HG03103 (cell line): ENCODE results near the gene TST.
A peak's percentile ranks its signal among the peaks of the same experiment; 100 is the strongest.

Experiments used
- ATAC-seq: cut with Tn5 transposase; IDR thresholded peaks from one replicate; pipeline ENCODE4 v1.9.1; 2021; ENCODE audit warnings: low read depth; ENCODE audit not compliant: unreplicated experiment

Gene TST

GRCh38 chr22:37019309-37020191, at the start of gene TST, which contains the start of gene MPST:
TST (minus strand) TSS chr22:37019447; CDS start chr22:37018732, 715 bp downstream.
MPST (plus strand) TSS chr22:37019742; CDS start chr22:37019837, 95 bp downstream.
- ATAC-seq: peak; percentile 66

DNA sequence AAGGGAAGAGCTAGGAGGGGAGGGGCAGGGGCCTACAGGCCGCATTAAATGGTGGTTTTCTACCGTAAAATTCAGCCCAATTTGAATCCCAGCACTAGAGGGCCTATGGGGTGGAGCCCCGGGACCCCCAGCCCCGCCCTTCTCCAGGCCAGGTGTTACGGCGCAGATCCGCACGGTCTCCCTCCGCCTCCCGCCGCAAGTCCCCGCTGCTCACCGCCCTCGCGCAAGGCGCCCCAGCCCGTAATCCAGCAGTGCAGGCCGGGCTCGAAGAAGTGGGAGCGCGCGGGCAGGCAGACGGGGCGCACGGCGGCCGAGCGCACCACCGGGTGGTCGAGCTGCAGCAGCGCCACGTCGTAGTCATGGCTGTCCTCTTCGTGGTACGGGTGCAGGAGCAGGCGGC, 49.6 kb upstream of the TST start:
- ATAC-seq: no peak

DNA sequence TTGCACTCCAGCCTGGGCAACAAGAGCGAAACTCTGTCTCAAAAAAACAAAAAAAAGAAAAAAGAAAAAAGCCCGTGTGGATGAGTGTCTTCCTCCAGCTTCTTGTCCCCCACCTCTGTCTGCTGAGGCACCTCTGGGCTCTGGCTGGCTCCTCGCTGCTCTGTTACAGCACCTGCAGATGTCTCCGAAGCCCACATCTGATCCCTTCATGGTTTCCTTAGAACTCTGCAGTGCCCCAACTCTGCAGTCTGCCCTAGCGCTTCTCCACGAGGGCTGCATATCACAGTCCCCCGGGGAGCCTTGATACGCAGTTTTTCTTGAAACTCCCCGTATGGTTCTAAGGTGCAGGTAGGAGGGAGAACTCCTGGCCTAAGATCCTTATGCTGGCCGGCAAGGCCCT, 48.2 kb upstream of the TST start:
- no peak for ATAC-seq

DNA sequence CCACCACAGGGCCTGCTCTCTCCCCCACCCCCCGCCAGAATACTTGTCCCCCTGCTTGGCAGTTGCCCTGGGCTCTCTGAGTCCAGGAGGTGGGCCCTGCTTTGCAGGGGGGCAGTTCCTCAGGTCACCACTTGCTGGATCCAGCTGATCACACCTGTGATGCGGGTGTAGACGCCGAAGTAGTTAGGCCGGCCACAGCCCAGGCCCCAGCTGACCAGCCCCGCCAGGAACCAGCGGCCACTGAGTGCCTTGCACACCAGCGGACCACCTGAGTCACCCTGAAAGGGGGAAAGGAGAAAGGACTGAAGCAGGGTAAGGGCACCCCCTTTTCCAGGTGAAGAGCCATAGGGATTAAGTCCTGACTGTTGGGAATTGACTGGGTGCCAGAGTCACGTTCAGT, 46.7 kb upstream of the TST start:
- no peak for ATAC-seq

GRCh38 chr22:37065180-37065579, 45.9 kb upstream of the TST start:
- no peak for ATAC-seq

GRCh38 chr22:37064553-37064952, 45.3 kb upstream of the TST start:
- ATAC-seq: no peak

- ATAC-seq: no peak
These were observed 44.5 kb upstream of the TST start for GRCh38 chr22:37063431-37064420.

- no peak for ATAC-seq
These were observed 43.6 kb upstream of the TST start for GRCh38 chr22:37062702-37063381.

GRCh38 chr22:37062376-37062675, 43.1 kb upstream of the TST start:
- ATAC-seq: no peak

GRCh38 chr22:37061611-37062375, 42.5 kb upstream of the TST start:
- no peak for ATAC-seq

GRCh38 chr22:37060801-37061610, 41.8 kb upstream of the TST start:
- ATAC-seq: no peak

- ATAC-seq: no peak
These were observed 40.7 kb upstream of the TST start for GRCh38 chr22:37059876-37060449.

DNA sequence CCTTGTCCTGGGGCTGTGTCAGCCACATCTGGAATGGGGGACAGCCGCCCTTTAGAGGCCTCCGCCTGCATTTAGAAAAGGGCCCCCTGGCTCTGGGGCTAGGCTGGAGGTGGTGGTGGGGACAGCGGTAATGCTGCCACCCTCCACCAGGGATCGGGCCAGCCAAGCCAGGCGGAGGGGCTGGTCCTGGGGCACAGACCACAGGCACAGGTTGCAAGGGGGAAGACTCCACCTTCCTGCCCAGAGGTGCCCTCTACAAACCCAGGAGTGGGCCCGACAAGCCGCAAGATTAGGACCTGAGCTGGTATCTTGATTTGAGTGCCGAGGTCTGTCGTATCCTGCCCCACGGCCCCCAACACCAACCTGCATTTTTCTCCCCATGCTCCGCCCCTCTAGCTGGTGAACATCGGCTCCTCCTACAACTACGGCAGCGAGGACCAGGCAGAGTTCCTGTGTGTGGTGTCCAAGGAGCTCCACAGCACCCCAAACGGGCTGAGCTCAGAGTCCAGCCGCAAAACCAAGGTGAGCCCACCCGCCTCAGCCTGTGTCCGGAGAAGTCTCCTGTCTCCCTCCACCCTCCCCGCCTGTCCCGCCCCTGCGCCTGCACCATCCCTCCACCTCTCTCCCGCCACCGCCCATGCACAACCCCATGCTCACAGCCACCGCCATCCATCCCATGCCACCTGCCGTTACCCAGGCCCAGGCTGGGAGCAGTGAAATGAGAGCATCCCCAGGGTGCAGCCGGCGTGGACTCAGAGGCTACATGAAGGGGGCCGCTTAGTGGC, 39.9 kb upstream of the TST start:
- ATAC-seq: no peak

DNA sequence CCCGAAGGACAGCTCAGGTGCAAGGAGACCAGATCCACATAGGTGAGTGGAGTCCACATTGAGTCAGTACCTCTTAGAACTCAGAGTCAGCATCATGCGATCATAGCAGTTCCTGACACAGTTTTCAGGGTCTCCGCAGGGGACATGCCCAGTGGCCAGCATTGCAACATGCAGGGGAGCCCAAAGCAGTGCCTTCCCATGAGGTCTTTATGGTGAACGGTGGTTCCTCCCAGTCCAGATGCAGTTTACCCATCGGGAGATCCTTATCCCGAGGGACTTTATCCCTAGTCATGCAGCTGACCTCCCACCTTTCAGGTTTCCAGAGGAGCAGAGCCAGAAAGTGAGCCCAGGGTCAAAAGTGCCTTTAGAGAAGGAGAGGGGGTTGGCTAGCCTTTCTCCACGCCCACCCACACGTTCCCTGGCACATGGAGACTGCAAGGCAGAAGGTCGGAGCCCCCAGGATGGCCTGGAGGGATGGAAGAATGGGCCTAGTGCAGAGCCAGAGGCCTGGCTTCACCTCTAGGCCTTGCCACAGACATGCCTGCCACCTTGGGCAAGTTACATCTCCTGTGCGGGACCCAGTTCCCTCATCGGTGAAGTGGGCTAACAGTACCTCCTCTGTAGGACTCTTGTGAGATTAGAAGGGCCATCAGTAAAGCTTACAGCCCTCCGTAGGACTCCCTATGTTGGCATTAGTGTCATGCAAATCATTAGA, 38.7 kb upstream of the TST start:
- ATAC-seq: no peak

- no peak for ATAC-seq
These were observed 38.0 kb upstream of the TST start for GRCh38 chr22:37057226-37057625.

- no peak for ATAC-seq
These were observed 37.0 kb upstream of the TST start for GRCh38 chr22:37056246-37056645.

GRCh38 chr22:37054600-37055365, 35.5 kb upstream of the TST start:
- ATAC-seq: no peak
